ENCODE results near the gene ATG10. TPM values are rescaled to one million over a fixed set of nuclear protein-coding genes. Genes with fewer than 3 reads are reported as not detected.

ATG10 gene
- total and polyA plus RNA-seq, 2 of the 8 experiments (the other 6 are each of a cell fraction or from before 2014, with no cell fraction given) = 3.7 to 8.8 TPM

DNA sequence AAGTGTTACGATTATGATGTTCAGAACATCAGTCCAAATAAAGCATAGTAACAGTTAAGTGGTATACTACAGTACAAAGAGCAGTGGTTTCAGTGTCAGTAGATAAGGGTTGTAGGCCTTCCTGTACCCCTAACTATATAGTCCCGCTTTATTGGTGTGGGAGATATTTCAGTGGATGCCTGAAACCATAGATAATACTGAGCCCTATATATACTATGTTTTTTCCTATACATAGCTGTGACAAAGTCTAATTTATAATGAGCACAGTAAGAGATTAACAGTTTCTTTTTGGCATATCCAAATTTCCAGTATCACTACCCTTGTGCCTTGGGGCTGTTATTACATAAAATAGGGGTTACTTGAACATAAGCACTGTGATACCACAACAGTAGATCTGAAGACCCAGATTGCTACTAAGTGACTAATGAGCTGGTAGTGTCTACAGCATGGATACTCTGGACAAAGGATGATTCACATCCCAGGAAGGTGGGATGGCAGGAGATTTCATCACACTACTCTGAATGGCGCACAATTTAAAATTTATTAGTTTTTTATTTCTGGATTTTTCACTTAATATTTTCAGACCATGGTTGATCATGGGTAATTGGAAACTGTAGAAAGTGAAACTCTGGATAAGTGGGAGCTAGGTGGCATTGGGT is 187.1 kb downstream of the ATG10 start:
- POLR2A ChIA-PET (ENCODE audit: partially characterized antibody) = no interaction called here
- no peaks in the 10 kb centered on the region for H3K79me2 ChIP-seq (ENCODE audit: control insufficient read depth in 1 of 2, insufficient read depth in 2 of 2, low read length in 2 of 2)
- H3K9me3 ChIP-seq (ENCODE audit: insufficient read depth in 2 of 2, low read depth in 1 of 2, low read length in 1 of 2) = no peaks in the 10 kb centered on the region
- H2BK15ac ChIP-seq (ENCODE audit: low read length) = no peak overlapping the region
- TF ChIP-seq POLR2AphosphoS5 (IDR thresholded peaks at IDR 0.05; ENCODE audit: low read depth, low read length) = no peak
- no peaks in the 10 kb centered on the region for H4K20me1 ChIP-seq (replicated peaks in 1 of 2; ENCODE audit: control insufficient read depth in 1 of 2, insufficient read depth in 2 of 2, low read length in 2 of 2)
- CTCF ChIA-PET (ENCODE audit: partially characterized antibody) = interaction anchor here (0.7 to 2.0 kb wide), 4 partner anchors 16 to 733 kb away, joined by 3 to 4 read pairs (median 3); no protein-coding TSS in a partner anchor
- DNase-seq (ENCODE audit: low read depth in 1 of 2, low spot score in 2 of 2) = no peak
- H2BK5ac ChIP-seq (ENCODE audit: low read depth, low read length) = no peak overlapping the region
- H3K4ac ChIP-seq (replicated peaks; ENCODE audit: insufficient read length, low read depth, low read length) = no peak overlapping the region
- H3K27me3 ChIP-seq (replicated peaks in 1 of 4; ENCODE audit: control insufficient read depth in 3 of 4, extremely low read depth in 1 of 4, insufficient read depth in 3 of 4, low read length in 3 of 4) = no peaks in the 10 kb centered on the region
- no peak overlapping the region for H2BK12ac ChIP-seq (ENCODE audit: low read depth, low read length)
- H2BK120ac ChIP-seq (replicated peaks; ENCODE audit: low read depth, low read length) = no peak overlapping the region
- no peak overlapping the region for H3K27ac ChIP-seq (ENCODE audit: low read depth, low read length)
- no peak overlapping the region for H3K23ac ChIP-seq (ENCODE audit: insufficient read length)
- H4K91ac ChIP-seq (replicated peaks; ENCODE audit: insufficient read length, low read length) = no peak overlapping the region
- H3K9ac ChIP-seq (replicated peaks in 1 of 4; ENCODE audit: extremely low read depth in 1 of 4, low read depth in 3 of 4, low read length in 3 of 4) = no peak overlapping the region
- H4K8ac ChIP-seq (ENCODE audit: extremely low read depth, insufficient read depth, low read length) = no peak overlapping the region
- H3K14ac ChIP-seq (ENCODE audit: insufficient read length) = no peak overlapping the region
- no peak overlapping the region for H2BK20ac ChIP-seq (ENCODE audit: low read length)
- H3K4me2 ChIP-seq (ENCODE audit: insufficient read depth in 1 of 2, low read depth in 2 of 2, low read length in 2 of 2) = no peak overlapping the region
- H4K5ac ChIP-seq (ENCODE audit: insufficient read length, low read depth, low read length) = no peak overlapping the region
- H3K79me1 ChIP-seq (ENCODE audit: low read depth, low read length) = no peaks in the 10 kb centered on the region
- no peaks in the 10 kb centered on the region for H3K23me2 ChIP-seq (ENCODE audit: low read depth, low read length)
- 87% methylated on average over 3 of the region's 3 CpGs; no CpG with 5 or more reads in 1 of the 2 experiments for WGBS, 2 experiments (ENCODE audit: extremely low coverage in 1 of 2, insufficient coverage in 1 of 2, insufficient read length in 1 of 2, insufficient replicate concordance in 2 of 2, low coverage in 1 of 2, low lambda C conversion rate in 2 of 2, missing lambda C conversion rate in 1 of 2)
- H3K4me3 ChIP-seq (ENCODE audit: extremely low read depth in 1 of 4, insufficient read depth in 2 of 4, low read depth in 3 of 4, low read length in 4 of 4) = no peak overlapping the region
- H2AFZ ChIP-seq (ENCODE audit: low read length) = no peak overlapping the region
- no peak overlapping the region for H3K18ac ChIP-seq (ENCODE audit: extremely low read depth, low read length)
- no peaks in the 10 kb centered on the region for H3K36me3 ChIP-seq (ENCODE audit: control insufficient read depth in 2 of 4, insufficient read depth in 4 of 4, low read length in 3 of 4)
- H3K4me1 ChIP-seq (replicated peaks in 1 of 4; ENCODE audit: control insufficient read depth in 3 of 4, insufficient read depth in 4 of 4, low read length in 3 of 4) = 0 out of 7 replicates have a peak, but pooled peaks cover 0 to 3% (median 1%) of the 10 kb centered on the region in 4 experiments
- no peak overlapping the region for H2AK5ac ChIP-seq (ENCODE audit: low read depth, low read length)
- no peak for FAIRE-seq
- no peak overlapping the region for H3K56ac ChIP-seq (replicated peaks; ENCODE audit: insufficient read length, low read depth, low read length)

Data from H1 (cell line).